SH-SY5Y (cell line): Measurements from ENCODE around the gene ZNF687.

Source experiments
- GATA2 ChIP-seq: IDR thresholded peaks from 2 replicates; pipeline ENCODE4 v1.6.1; 2011; ENCODE audit warnings: mild to moderate bottlenecking, low read depth, low read length
- GATA3 ChIP-seq: IDR thresholded peaks from 2 replicates; pipeline ENCODE4 v1.6.1; 2011; ENCODE audit warnings: low read depth, mild to moderate bottlenecking, low read length, moderate library complexity

DNA sequence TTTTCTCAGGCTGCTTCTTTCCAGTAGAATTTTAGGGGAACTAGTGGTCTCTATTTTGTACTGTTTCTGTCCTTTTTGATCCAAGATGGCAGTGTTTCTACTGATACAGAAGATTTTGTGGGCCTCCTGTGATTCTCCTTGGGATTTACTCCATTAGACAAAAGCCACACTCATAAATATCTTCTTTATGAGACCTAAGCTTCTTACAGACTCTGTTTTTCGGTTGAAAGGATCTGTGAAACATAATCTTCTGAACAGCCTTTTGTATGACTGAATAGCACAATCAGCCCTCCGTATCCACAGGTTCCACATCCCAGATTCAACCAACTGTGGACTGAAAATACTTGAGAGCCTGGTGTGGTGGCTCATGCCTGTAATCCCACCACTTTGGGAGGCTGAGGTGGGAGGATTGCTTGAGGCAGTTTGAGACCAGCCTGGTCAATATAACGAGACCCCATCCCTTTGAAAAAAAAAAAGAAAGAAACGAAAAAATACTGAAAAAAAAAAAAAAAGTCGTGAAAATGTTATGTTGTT lies 38.3 kb upstream of the ZNF687 start:
- TF ChIP-seq GATA2, result no peak
- TF ChIP-seq GATA3, result no peak
